Kidney epithelial cell (primary cell): ENCODE measurements around the gene GIMAP1. TPM values are rescaled to one million over a fixed set of nuclear protein-coding genes. Genes with fewer than 3 reads are reported as not detected.

ENCODE experiments used
- DNase-seq: peaks from one replicate; pipeline ENCODE4 v3.0.0-alpha.2; 2010; ENCODE audit warnings: low read depth
- H3K27me3 ChIP-seq: 2 replicates; pipeline ENCODE4 v1.6.0; 2011; ENCODE audit warnings: low read length; ENCODE audit not compliant: control insufficient read depth, insufficient read depth
- H3K36me3 ChIP-seq: 2 replicates; pipeline ENCODE4 v1.5.1; 2011; ENCODE audit warnings: low read length; ENCODE audit not compliant: control insufficient read depth, insufficient read depth
- H3K4me3 ChIP-seq: 2 replicates; pipeline ENCODE4 v1.5.1; 2011; ENCODE audit warnings: low read depth, mild to moderate bottlenecking, control low read depth, low read length
- total RNA-seq: library from RNA; depleted of rRNA; stranded (reverse); fragments of >200 nt; gene quantifications from 2 replicates; pipeline ENCODE4 v1.2.3, GENCODE V29; 2015
- TF ChIP-seq, protein P1 (sequence below): IDR thresholded peaks from 2 replicates; pipeline ENCODE4 v1.5.1; 2011; ENCODE audit warnings: mild to moderate bottlenecking, moderate library complexity, low read length, control low read depth, inconsistent platforms; ENCODE audit not compliant: insufficient read depth, poor library complexity, severe bottlenecking

GIMAP1 gene
- total RNA-seq, 1 donor from 2014 or later, result not detected

DNA sequence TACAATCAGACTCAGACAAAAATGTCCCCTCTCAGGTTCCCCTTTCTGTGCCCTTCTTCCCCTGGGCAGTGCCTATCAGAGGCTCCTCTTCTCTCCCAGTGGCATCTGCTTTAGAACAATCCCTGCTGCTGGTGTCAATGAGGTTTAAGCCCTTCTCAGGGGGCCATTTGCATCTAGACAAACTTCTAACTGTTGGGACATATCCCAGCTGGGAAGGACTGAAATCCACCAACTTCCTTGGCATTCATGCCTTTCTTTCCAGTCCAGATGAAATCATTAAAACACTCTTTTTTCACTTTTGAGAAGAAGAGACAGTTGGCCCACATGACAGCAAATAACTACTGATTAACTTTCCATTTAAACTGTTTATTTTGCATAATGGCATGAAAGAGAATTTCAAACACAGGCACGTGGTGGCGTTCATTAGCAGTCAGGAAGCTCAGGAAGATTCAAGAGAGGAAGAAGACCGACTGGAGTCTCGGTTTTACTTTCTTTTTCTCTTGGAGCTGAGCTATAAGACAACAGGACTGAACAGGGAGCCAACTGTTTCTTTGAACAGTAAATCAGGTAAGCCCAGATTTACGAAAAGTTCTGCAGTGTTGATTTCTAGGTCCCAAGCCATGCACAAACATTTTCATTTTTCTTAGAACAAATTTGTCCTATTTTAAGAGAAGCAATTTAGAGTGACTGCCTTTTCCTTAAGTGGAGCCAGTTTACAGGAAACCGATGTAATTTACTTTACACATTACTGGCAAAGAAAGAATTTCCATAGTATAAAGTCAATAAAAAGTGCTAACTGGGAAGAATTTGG is 31.0 kb upstream of the GIMAP1 start, which contains the start of gene GIMAP2:
Gene GIMAP2, plus strand, starts transcription at position 488 of the 811 bp plus-strand sequence. CDS start 1,354 bp downstream, outside the sequence.
- H3K4me3 ChIP-seq, result no peak within 1 kb of the TSS
- TF ChIP-seq, protein P1, sequence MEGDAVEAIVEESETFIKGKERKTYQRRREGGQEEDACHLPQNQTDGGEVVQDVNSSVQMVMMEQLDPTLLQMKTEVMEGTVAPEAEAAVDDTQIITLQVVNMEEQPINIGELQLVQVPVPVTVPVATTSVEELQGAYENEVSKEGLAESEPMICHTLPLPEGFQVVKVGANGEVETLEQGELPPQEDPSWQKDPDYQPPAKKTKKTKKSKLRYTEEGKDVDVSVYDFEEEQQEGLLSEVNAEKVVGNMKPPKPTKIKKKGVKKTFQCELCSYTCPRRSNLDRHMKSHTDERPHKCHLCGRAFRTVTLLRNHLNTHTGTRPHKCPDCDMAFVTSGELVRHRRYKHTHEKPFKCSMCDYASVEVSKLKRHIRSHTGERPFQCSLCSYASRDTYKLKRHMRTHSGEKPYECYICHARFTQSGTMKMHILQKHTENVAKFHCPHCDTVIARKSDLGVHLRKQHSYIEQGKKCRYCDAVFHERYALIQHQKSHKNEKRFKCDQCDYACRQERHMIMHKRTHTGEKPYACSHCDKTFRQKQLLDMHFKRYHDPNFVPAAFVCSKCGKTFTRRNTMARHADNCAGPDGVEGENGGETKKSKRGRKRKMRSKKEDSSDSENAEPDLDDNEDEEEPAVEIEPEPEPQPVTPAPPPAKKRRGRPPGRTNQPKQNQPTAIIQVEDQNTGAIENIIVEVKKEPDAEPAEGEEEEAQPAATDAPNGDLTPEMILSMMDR, result no peak
- no peak for DNase-seq

DNA sequence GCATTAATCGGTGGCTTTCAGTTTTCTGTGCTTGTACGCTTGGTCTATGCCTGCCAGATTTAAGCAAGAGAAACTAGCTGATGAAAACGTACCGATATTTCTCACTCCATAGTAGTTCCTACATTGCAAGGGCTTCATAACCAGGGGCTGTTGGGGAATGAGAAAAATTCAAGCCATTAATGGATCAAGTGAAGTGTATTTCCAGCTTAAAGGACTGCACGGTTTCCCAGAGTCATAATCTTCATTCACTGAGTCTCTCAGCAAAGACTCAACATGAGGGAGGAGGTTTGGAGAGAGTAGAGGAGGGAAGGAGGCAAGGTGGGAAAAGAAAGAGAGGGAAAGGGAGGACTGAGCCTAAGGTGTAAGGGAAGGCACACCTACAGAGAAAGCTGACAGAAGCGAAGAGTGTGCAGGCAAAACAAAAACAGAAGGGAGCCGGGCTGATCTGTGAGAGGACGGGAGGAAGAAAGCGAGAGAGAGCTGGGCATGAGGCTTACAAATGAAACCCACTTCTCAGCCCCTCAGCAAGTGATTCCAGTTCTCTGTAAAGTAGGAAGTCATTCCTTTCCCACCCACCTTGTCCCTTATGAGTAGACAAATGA is 30.3 kb upstream of the GIMAP1 start:
- TF ChIP-seq, protein P1, result no peak

More for the DNA sequence above, 31.0 kb upstream of the GIMAP1 start, which contains the start of gene GIMAP2:
- no peaks in the 10 kb centered on the region for H3K27me3 ChIP-seq
- H3K36me3 ChIP-seq, result no peaks in the 10 kb centered on the region

DNA sequence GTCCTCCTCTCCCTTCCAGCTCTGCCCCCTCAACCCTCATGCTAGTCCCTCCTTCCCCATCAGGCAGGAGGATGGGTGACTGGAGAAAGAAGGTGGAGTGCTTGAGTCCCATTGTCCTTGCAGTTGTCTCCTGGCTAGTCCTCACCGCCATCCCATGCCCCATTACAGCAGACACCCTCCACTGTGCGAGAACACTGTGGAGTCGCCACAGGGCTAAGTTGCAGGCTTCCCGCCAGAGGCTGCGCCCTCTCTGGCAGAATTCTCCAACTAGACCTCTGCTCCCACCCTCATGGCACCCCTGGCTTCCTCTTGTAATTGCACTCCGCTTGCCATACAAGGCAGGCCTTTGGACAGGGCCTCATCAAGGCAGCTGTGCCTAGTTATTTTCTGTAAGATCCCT is 27.8 kb upstream of the GIMAP1 start:
- TF ChIP-seq, protein P1, result no peak
- DNase-seq, result no peak
- Histone ChIP-seq H3K27me3 (no peaks in the 10 kb centered on the region), H3K4me3 (no peak overlapping the region), H3K36me3 (no peaks in the 10 kb centered on the region)

More for the DNA sequence above, 30.3 kb upstream of the GIMAP1 start:
- no peaks in the 10 kb centered on the region for H3K27me3 ChIP-seq
- DNase-seq, result no peak
- no peak overlapping the region for H3K4me3 ChIP-seq
- no peaks in the 10 kb centered on the region for H3K36me3 ChIP-seq

DNA sequence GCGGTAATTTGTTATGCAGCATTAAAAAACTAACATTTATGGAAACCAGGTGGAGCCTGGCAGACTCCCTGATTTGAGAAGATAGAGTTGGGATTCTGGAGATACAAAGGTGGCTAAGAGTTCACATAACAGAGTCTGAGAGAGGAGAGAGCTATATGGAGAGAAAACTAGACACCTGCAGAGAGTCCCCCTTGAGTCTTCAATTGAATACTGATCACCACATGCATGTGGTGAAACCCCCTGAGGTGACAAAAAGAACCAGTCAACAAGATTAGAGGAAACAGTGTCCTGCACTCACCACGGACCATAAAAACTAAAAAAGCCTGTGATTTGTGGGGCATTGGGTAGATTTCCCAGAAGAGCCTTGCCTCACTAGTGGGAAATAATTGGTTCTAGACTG is 20.8 kb upstream of the GIMAP1 start:
- Histone ChIP-seq H3K4me3 (no peak overlapping the region), H3K27me3 (no peaks in the 10 kb centered on the region), H3K36me3 (no peaks in the 10 kb centered on the region)
- DNase-seq, result no peak
- TF ChIP-seq, protein P1, result no peak

DNA sequence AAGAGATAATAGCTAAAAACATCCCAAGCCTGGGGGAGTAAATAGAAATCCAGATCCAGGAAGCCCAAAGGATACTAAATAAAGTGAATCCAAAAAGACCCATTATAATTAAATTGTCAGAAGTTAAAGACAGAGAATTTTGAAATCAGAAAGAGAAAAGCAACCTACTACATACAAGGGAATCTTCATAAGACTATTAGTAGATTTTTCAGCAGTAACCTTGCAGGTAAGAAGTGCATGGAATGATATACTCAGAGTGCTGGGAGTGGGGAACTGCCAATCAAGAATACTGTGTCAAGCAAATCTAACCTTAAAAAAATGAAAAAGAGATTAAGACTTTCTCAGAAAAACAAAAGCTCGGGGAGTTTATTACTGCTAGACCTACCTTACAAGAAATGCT is 13.2 kb upstream of the GIMAP1 start:
- Histone ChIP-seq H3K4me3 (no peak overlapping the region), H3K36me3 (no peaks in the 10 kb centered on the region), H3K27me3 (no peaks in the 10 kb centered on the region)
- TF ChIP-seq, protein P1, result no peak
- no peak for DNase-seq
